ENCODE data around the gene CTNNBL1. TPM values are rescaled to one million over a fixed set of nuclear protein-coding genes. Genes with fewer than 3 reads are reported as not detected.
"Not testable (repeated sequence)": the region's sequence is repeated elsewhere in the genome, so short reads cannot be mapped to it uniquely, and the experiment has no call there.

The CTNNBL1 gene
- total and polyA plus RNA-seq, 8 donors: 14.8 to 34.9 (median 21.3) TPM

DNA sequence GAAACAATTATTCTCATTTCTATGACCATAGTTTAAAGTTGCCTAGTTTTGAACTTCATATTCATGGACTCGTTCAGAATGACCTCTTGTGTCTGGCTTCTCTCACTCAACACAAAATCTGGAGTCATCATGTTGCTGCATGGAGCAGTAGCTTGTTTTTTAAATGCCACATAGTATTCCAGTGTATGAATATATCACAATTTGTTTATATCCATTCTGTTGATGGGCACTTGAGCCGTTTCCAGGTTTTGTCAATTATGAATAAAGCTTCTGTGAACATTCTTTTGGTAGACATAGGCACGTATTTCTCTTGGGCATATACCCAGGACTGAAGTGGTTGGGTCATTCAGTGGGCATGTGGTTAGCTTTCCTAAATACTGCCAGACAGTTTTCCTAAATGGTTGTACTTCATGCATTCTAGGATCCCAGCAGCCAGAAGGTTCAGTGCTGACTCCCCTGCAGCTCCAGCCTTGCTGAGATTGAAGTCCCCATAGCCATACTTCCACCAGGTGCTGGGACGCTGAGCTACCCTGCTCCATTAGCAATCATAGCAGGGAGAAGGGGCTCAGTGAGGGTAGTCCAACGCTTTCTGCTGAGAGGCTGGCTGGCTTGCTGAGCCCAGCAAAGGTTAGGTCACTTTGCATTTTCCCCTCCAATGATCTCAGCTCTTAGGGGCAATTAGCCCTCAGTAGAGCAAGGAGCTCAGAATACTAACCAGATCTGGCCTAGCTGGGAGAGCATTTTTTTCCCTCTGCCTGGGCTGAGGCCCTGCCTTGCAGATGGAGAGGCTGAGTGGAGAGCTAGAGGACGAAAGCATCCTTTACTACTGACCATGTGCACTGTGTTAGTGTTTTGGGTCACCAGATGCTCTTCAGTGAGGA lies 35.7 kb upstream of the CTNNBL1 start:
- WGBS, 2 donors: 44 to 46% methylated on average over 6 of the region's 6 CpGs
- no peaks in the 10 kb centered on the region for H3K4me1 ChIP-seq
- DNase-seq (no peak), ATAC-seq (no peak), FAIRE-seq (no peak)
- TF ChIP-seq, protein P1, sequence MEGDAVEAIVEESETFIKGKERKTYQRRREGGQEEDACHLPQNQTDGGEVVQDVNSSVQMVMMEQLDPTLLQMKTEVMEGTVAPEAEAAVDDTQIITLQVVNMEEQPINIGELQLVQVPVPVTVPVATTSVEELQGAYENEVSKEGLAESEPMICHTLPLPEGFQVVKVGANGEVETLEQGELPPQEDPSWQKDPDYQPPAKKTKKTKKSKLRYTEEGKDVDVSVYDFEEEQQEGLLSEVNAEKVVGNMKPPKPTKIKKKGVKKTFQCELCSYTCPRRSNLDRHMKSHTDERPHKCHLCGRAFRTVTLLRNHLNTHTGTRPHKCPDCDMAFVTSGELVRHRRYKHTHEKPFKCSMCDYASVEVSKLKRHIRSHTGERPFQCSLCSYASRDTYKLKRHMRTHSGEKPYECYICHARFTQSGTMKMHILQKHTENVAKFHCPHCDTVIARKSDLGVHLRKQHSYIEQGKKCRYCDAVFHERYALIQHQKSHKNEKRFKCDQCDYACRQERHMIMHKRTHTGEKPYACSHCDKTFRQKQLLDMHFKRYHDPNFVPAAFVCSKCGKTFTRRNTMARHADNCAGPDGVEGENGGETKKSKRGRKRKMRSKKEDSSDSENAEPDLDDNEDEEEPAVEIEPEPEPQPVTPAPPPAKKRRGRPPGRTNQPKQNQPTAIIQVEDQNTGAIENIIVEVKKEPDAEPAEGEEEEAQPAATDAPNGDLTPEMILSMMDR (IDR thresholded peaks at IDR 0.05): no peak
- no peaks in the 10 kb centered on the region for H3K27me3 ChIP-seq
- intact Hi-C loops (cut with DNase I): no loop called here
- H3K27ac ChIP-seq: no peak overlapping the region
- H3K9me3 ChIP-seq: no peaks in the 10 kb centered on the region
- no peak overlapping the region for H3K4me3 ChIP-seq
- no peaks in the 10 kb centered on the region for H3K36me3 ChIP-seq

DNA sequence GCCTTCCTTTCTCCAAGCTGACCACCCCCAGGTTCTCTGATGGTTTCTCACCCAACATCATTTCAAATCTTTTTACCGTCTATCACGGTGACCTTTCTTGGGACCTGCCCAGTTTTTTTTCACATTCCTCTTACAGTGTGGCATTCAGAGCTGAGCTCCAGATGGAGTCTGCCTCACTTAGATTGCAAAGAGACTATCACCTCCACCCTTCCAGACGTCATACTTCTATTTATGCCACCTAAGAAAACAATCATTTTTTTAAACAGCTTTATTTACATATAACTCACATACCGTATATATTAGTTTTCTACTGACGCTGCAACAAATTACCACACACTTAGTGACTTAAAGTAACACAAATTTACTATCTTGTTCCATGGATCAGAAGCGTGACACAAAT lies 32.3 kb upstream of the CTNNBL1 start:
- Histone ChIP-seq H3K9me3 (no peaks in the 10 kb centered on the region), H3K27ac (no peak overlapping the region), H3K27me3 (no peaks in the 10 kb centered on the region), H3K36me3 (no peaks in the 10 kb centered on the region), H3K4me3 (no peak overlapping the region), H3K4me1 (no peaks in the 10 kb centered on the region)
- WGBS, 2 donors: 57 to 63% methylated on average over 6 of the region's 6 CpGs
- intact Hi-C loops (cut with DNase I): no loop called here
- TF ChIP-seq, protein P1 (IDR thresholded peaks at IDR 0.05): no peak
- no peak for FAIRE-seq
- DNase-seq: no peak
- no peak for ATAC-seq

DNA sequence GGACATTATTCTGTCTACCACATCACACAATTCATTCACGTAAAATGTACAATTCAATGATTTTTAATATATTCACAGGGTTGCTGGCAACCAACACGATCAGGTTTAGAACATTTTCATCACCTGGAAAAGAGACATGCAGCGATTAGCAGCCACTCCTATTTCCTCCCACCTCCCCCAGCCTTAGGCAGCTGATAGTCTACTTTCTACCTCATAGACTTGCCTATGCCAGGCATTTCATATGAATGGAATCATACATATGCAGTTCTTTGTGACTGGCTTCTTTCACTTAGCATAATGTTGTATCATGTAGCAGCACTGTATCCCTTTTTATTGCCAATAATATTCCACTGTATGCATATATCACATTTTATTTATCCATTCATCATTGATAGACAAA lies 31.5 kb upstream of the CTNNBL1 start:
- no peak for DNase-seq
- H3K9me3 ChIP-seq: no peaks in the 10 kb centered on the region
- TF ChIP-seq, protein P1 (IDR thresholded peaks at IDR 0.05): no peak
- no peak overlapping the region for H3K4me3 ChIP-seq
- WGBS, 2 donors: 40 to 55% methylated on average over 3 of the region's 3 CpGs
- H3K36me3 ChIP-seq: no peaks in the 10 kb centered on the region
- ATAC-seq: no peak
- no peaks in the 10 kb centered on the region for H3K4me1 ChIP-seq
- no peak overlapping the region for H3K27ac ChIP-seq
- no peak for FAIRE-seq
- intact Hi-C loops (cut with DNase I): no loop called here
- H3K27me3 ChIP-seq: no peaks in the 10 kb centered on the region

DNA sequence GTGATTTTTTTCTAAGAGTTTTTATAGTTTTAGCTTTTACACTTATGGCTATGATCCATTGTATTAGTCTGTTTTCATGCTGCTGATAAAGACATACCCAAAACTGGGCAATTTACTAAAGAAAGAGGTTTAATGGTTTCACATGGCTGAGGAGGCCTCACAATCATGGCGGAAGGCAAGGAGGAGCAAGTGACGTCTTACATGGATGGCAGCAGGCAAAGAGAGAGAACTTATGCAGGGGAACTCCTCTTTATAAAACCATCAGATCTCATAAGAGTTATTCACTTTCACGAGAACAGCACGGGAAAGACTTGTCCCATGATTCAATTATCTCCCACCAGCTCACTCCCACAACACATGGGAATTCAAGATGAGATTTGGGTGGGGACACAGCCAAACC lies 29.2 kb upstream of the CTNNBL1 start:
- WGBS, 2 donors: 72 to 88% methylated on average over 4 of the region's 4 CpGs
- H3K36me3 ChIP-seq; H3K27me3 ChIP-seq; FAIRE-seq; ATAC-seq; DNase-seq; H3K27ac ChIP-seq; H3K9me3 ChIP-seq; H3K4me1 ChIP-seq; H3K4me3 ChIP-seq; intact Hi-C loops (cut with DNase I): not testable (repeated sequence)

DNA sequence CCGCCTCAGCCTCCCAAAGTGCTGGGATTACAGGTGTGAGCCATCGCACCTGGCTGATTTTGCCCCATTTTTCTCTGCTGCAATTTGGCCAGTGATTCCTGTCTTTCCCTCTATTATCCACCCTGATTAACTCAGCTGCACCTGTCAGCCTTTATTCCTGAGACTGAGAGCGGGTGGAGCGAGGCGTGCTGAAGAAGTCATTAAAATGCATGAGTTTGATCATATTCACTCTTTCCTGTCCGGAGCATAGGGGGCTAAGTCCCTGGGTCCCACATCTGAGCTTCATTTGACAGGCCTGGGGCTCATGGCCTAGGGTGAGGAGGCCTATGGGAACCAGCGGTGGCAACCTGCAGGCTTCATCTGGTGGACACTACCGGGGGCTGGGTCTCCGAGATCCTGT lies 25.7 kb upstream of the CTNNBL1 start:
- H3K9me3 ChIP-seq: no peaks in the 10 kb centered on the region
- DNase-seq: no peak
- intact Hi-C loops (cut with DNase I): no loop called here
- no peak for FAIRE-seq
- TF ChIP-seq, protein P1 (IDR thresholded peaks at IDR 0.05): no peak
- H3K4me3 ChIP-seq: no peak overlapping the region
- WGBS, 2 donors: 78 to 81% methylated on average over 9 of the region's 9 CpGs
- no peak for ATAC-seq
- H3K27ac ChIP-seq: no peak overlapping the region
- H3K27me3 ChIP-seq: no peaks in the 10 kb centered on the region
- no peaks in the 10 kb centered on the region for H3K36me3 ChIP-seq
- no peaks in the 10 kb centered on the region for H3K4me1 ChIP-seq
